Glutamatergic neuron (in vitro differentiated cells): ENCODE data around the gene GAL3ST3. TPM values are rescaled to one million over a fixed set of nuclear protein-coding genes. Genes with fewer than 3 reads are reported as not detected.
"Not testable (repeated sequence)": the region's sequence is repeated elsewhere in the genome, so short reads cannot be mapped to it uniquely, and the experiment has no call there.

Experiments
- DNase-seq: peaks from one replicate; pipeline ENCODE4 v3.0.0; 2022
- H3K27ac Mint-ChIP-seq: one replicate; pipeline ENCODE4 v1.8.0; 2020; ENCODE audit warnings: mild to moderate bottlenecking, mixed read lengths, inconsistent platforms; ENCODE audit not compliant: unreplicated experiment
- H3K27me3 Mint-ChIP-seq: one replicate; pipeline ENCODE4 v1.8.0; 2020; ENCODE audit warnings: mild to moderate bottlenecking, moderate library complexity, mixed read lengths, inconsistent platforms; ENCODE audit not compliant: unreplicated experiment
- H3K36me3 Mint-ChIP-seq: one replicate; pipeline ENCODE4 v1.8.0; 2020; ENCODE audit warnings: mild to moderate bottlenecking, mixed read lengths, inconsistent platforms; ENCODE audit not compliant: unreplicated experiment
- H3K4me1 Mint-ChIP-seq: one replicate; pipeline ENCODE4 v1.8.0; 2020; ENCODE audit warnings: mild to moderate bottlenecking, low read depth, mixed read lengths, inconsistent platforms; ENCODE audit not compliant: unreplicated experiment
- H3K4me3 Mint-ChIP-seq: one replicate; pipeline ENCODE4 v1.8.0; 2020; ENCODE audit warnings: mild to moderate bottlenecking, mixed read lengths, inconsistent platforms; ENCODE audit not compliant: unreplicated experiment
- H3K9me3 Mint-ChIP-seq: one replicate; pipeline ENCODE4 v1.8.0; 2020; ENCODE audit warnings: mild to moderate bottlenecking, moderate library complexity, mixed read lengths, inconsistent platforms; ENCODE audit not compliant: unreplicated experiment
- total RNA-seq: library from RNA; stranded (reverse); fragmentation: NEBNext Ultra II Directional; extraction: Animal tissue kit (Norgen Biotek cat#: 25700); gene quantifications from one replicate; pipeline ENCODE4 v1.2.1, GENCODE V29; 2021; ENCODE audit not compliant: unreplicated experiment
- TF ChIP-seq, protein P1 (sequence below): fragments of 200-600 bp; sonication (generic); IDR thresholded peaks from one replicate; pipeline ENCODE4 v1.5.0; 2021; ENCODE audit not compliant: partially characterized antibody, unreplicated experiment

GAL3ST3 gene
- total RNA-seq, 1 donor from 2014 or later = 2.4 TPM

DNA sequence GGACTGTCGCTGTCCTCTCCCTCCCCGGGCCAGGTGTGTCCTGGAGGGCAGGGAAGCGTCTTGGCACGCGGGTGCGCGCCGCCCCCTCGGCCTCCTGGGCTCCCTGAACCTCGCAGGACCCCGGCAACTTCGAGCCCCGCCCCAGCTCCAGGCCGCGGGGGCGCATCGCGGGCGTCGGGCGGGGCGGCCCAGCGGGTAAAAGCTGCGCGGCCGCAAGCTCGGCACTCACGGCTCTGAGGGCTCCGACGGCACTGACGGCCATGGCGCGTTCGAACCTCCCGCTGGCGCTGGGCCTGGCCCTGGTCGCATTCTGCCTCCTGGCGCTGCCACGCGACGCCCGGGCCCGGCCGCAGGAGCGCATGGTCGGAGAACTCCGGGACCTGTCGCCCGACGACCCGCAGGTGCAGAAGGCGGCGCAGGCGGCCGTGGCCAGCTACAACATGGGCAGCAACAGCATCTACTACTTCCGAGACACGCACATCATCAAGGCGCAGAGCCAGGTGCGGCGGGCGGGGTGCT is 37.1 kb downstream of the GAL3ST3 start, which contains the start of gene CST6:
TSS of gene CST6 (plus strand) at position 224 of the 519 bp plus-strand sequence. CDS start at position 261, 37 bp downstream.
- Mint-ChIP-seq H3K36me3 (no peaks in the 10 kb centered on the region), H3K9me3 (no peaks in the 10 kb centered on the region), H3K27me3 (peaks cover 6% of the 10 kb centered on the region), H3K4me3 (no peak within 1 kb of the TSS), H3K4me1 (no peaks in the 10 kb centered on the region), H3K27ac (no peak within 1 kb of the TSS)
- DNase-seq = no peak
- TF ChIP-seq, protein P1, sequence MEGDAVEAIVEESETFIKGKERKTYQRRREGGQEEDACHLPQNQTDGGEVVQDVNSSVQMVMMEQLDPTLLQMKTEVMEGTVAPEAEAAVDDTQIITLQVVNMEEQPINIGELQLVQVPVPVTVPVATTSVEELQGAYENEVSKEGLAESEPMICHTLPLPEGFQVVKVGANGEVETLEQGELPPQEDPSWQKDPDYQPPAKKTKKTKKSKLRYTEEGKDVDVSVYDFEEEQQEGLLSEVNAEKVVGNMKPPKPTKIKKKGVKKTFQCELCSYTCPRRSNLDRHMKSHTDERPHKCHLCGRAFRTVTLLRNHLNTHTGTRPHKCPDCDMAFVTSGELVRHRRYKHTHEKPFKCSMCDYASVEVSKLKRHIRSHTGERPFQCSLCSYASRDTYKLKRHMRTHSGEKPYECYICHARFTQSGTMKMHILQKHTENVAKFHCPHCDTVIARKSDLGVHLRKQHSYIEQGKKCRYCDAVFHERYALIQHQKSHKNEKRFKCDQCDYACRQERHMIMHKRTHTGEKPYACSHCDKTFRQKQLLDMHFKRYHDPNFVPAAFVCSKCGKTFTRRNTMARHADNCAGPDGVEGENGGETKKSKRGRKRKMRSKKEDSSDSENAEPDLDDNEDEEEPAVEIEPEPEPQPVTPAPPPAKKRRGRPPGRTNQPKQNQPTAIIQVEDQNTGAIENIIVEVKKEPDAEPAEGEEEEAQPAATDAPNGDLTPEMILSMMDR = no peak

DNA sequence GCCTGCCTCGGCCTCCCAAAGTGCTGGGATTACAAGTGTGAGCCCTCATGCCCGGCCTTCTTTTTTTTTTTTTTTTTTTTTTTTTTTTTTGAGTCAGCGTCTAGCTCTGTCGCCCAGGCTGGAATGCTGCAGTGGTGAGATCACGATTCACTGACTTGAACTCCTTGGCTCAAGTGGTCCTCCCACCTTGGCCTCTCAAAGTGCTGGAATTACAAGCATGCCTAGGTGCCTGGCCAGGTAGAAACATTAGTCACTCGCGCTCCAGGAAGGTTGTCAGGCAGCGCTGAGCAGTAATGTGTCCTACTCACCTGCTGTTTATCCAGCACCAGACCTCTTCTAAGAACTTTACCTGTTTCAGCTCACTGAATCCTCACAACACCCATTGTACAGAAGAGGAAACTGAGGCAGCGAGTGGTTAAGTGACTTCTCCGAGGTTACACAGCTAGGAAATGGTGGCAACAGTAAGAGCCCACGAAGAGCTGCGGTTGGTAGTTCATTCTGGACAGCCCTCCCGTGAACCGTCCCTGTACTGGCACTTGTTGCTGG is 37.6 kb downstream of the GAL3ST3 start:
- H3K4me3 Mint-ChIP-seq = no peak overlapping the region
- H3K27ac Mint-ChIP-seq = no peak overlapping the region
- H3K4me1 Mint-ChIP-seq = no peaks in the 10 kb centered on the region
- no peak for DNase-seq
- no peaks in the 10 kb centered on the region for H3K36me3 Mint-ChIP-seq
- TF ChIP-seq, protein P1 = no peak
- H3K9me3 Mint-ChIP-seq = no peaks in the 10 kb centered on the region
- H3K27me3 Mint-ChIP-seq = peaks cover 6% of the 10 kb centered on the region

DNA sequence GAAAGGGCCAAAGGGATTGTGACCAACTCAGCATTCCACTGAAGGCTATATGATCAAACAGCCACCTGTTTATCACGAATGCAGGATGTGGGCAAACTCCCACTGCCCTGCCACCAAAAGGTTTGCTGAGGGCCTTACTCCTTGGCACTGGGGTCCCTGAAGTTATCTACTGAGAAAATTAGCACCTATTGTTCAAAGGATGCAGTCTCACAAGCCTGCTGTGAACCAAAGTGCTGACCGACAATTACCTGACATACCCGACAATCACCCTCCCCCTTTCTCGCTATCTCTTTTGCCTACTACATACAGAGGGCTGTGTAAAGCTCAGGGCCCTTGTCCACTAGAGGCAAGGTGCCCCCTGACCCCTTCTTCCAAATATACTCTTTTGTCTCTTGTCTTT is 38.9 kb downstream of the GAL3ST3 start:
- not testable (repeated sequence) for DNase-seq, H3K27ac Mint-ChIP-seq, H3K36me3 Mint-ChIP-seq, H3K4me1 Mint-ChIP-seq, H3K4me3 Mint-ChIP-seq, H3K27me3 Mint-ChIP-seq, H3K9me3 Mint-ChIP-seq

DNA sequence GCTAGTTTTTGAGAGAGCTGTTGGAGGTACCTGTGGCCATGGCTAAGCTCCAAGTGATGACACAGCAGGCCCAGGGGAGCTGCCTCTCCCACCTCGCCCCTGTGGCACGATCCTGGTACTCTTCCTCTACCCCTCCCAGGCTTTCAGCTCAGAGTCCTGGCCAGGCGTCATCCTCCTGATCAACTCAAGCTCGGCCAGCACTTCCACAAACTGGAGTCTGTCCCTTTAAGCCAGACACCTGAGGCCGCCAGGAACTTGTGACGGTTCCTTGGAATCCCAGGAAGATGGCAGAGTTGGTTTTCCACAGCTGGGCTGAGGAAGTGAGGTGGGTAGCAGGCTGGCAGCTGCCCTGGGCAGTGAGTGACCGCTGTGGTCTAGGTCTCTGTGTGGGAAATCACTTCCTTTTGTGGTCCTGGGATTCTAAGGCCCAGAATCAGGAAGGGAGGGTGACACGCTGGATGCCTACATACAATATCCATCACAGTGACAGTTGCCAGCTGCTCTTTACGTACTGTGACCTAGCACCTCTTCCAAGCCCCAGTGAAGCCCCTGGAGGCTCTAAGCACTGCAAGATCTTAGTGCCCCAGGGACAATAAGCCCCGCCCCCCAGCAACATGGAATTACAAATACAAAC is 40.4 kb downstream of the GAL3ST3 start:
- TF ChIP-seq, protein P1 = no peak
- H3K27me3 Mint-ChIP-seq = peaks cover 6% of the 10 kb centered on the region
- H3K36me3 Mint-ChIP-seq = no peaks in the 10 kb centered on the region
- no peak for DNase-seq
- H3K9me3 Mint-ChIP-seq = no peaks in the 10 kb centered on the region
- H3K4me1 Mint-ChIP-seq = no peaks in the 10 kb centered on the region
- H3K27ac Mint-ChIP-seq = no peak overlapping the region
- no peak overlapping the region for H3K4me3 Mint-ChIP-seq

DNA sequence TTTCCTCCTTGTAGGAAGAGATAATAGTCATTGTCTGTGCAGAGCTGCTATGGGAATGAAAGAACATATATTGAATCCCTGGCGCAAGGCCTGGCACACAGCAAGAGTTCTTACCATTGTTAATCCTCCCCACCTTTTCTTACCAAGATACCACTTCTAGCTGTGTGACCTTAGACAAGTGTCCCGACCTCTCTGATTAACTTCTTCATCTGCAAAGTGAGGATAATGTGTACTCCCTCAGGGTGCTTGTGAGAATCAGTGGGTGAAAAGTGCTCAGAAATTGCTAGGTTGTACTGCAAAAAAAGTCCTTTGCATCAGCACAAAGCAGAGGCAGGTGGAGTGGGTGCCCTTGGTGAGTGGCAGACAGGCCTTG is 40.9 kb downstream of the GAL3ST3 start:
- no peaks in the 10 kb centered on the region for H3K36me3 Mint-ChIP-seq
- no peak for DNase-seq
- H3K9me3 Mint-ChIP-seq = no peaks in the 10 kb centered on the region
- no peak overlapping the region for H3K27ac Mint-ChIP-seq
- no peak overlapping the region for H3K4me3 Mint-ChIP-seq
- H3K27me3 Mint-ChIP-seq = peaks cover 6% of the 10 kb centered on the region
- TF ChIP-seq, protein P1 = no peak
- peaks cover 3% of the 10 kb centered on the region for H3K4me1 Mint-ChIP-seq
